K562 (cell line): ENCODE data around the gene NRXN2. TPM values are rescaled to one million over a fixed set of nuclear protein-coding genes. Genes with fewer than 3 reads are reported as not detected.

Experiments used
- ATAC-seq: fragments of 200-7000 bp; cut with Tn5 transposase; 3 replicates; pipeline ENCODE4 v1.9.1; 2020; ENCODE audit warnings: moderate library complexity
- BruUV-seq: library from RNA; stranded (reverse); fragments of 400-500 nt; replicated peaks from 2 replicates; lab custom pipeline; 2021; lab: Mats Ljungman, UMichigan
- CTCF ChIA-PET: fragments of 300-600 bp; formaldehyde crosslinking; extraction: SDS; loops from one replicate; lab custom pipeline; 2021; ENCODE audit warnings: low intra/inter-chr PET ratio; lab: Yijun Ruan, JAX
- POLR2A ChIA-PET: fragments of 300-600, 350-650 bp; sonication (Branson Sonifier 250); formaldehyde crosslinking; extraction: SDS; loops from one replicate; lab custom pipeline; 2021; ENCODE audit warnings: antibody characterized with exemption, inconsistent platforms; lab: Yijun Ruan, JAX
- DNase-seq, 4 experiments: peaks; one replicate each; pipeline versions ENCODE4 v3.0.0 to v3.0.0-alpha.2; 2011 to 2018; ENCODE audit warnings: low spot score in 3 of 4, mixed read lengths in 3 of 4; ENCODE audit errors: extremely low read depth in 1 of 4
- FAIRE-seq: peaks from 2 replicates; lab custom pipeline; 2011; peaks lifted over from hg19 to GRCh38; lab: Jason Lieb, UNC
- H2AFZ ChIP-seq: 2 replicates; pipeline ENCODE4 v1.6.0; 2011; ENCODE audit warnings: low read depth, low read length, control low read depth, inconsistent platforms
- H3K27ac ChIP-seq: fragments of 200-600 bp; 3 replicates; pipeline ENCODE4 v1.8.0; 2011; ENCODE audit warnings: low read depth, mild to moderate bottlenecking, control low read depth, inconsistent platforms, low read length, moderate library complexity, mixed read lengths; ENCODE audit errors: extremely low read depth
- H3K27me3 ChIP-seq, 2 experiments: fragments of 300-600 bp in 1 of 2; 2 replicates in 1 of 2; 3 replicates in 1 of 2; pipeline versions ENCODE4 v1.6.0 to v1.8.0; 2011; ENCODE audit warnings: inconsistent platforms in 2 of 2, low read length in 2 of 2, mild to moderate bottlenecking in 1 of 2, mixed read lengths in 1 of 2, moderate library complexity in 1 of 2; ENCODE audit not compliant: control insufficient read depth in 2 of 2, insufficient read depth in 2 of 2
- H3K36me3 ChIP-seq: fragments of 300-600 bp; 3 replicates; pipeline ENCODE4 v1.8.0; 2011; ENCODE audit warnings: mild to moderate bottlenecking, low read length, inconsistent platforms; ENCODE audit not compliant: control insufficient read depth, insufficient read depth
- H3K4me1 ChIP-seq, 2 experiments: fragments of 200-600 bp in 1 of 2; replicated peaks in 1 of 2; 2 replicates in 1 of 2; 3 replicates in 1 of 2; pipeline versions ENCODE4 v1.5.1 to v1.8.0; 2011; ENCODE audit warnings: inconsistent platforms in 2 of 2, low read length in 2 of 2, mild to moderate bottlenecking in 1 of 2, mixed read lengths in 1 of 2, moderate library complexity in 1 of 2; ENCODE audit not compliant: control insufficient read depth in 2 of 2, insufficient read depth in 2 of 2
- H3K4me2 ChIP-seq: 2 replicates; pipeline ENCODE4 v1.6.1; 2011; ENCODE audit warnings: low read length, control low read depth, inconsistent platforms, mixed read lengths; ENCODE audit not compliant: insufficient read depth
- H3K4me3 ChIP-seq: fragments of 200-600 bp; sonication (generic), shearing (Covaris generic); 2 replicates; pipeline ENCODE4 v1.5.1; 2016; ENCODE audit warnings: control low read depth, inconsistent platforms
- H3K79me2 ChIP-seq: fragments of 200-600 bp; 3 replicates; pipeline ENCODE4 v1.8.0; 2011; ENCODE audit warnings: low read length, inconsistent platforms; ENCODE audit not compliant: control insufficient read depth, insufficient read depth
- H3K9ac ChIP-seq, 2 experiments: 2 replicates each; pipeline versions ENCODE4 v1.6.0 to v1.6.1; 2011; ENCODE audit warnings: low read depth in 2 of 2, low read length in 2 of 2, control low read depth in 1 of 2, inconsistent platforms in 1 of 2, mild to moderate bottlenecking in 1 of 2, mixed read lengths in 1 of 2; ENCODE audit not compliant: insufficient read depth in 1 of 2
- H3K9me1 ChIP-seq: one replicate; pipeline ENCODE4 v1.6.0; 2011; ENCODE audit warnings: inconsistent platforms, mild to moderate bottlenecking, low read length, moderate library complexity; ENCODE audit not compliant: control insufficient read depth, insufficient read depth
- H3K9me3 ChIP-seq: replicated peaks from 2 replicates; pipeline ENCODE4 v1.5.1; 2011; ENCODE audit warnings: low read depth, low read length, inconsistent platforms; ENCODE audit not compliant: control insufficient read depth, insufficient read depth
- H4K20me1 ChIP-seq: replicated peaks from 2 replicates; pipeline ENCODE4 v1.6.1; 2011; ENCODE audit warnings: low read length, inconsistent platforms, mixed read lengths; ENCODE audit not compliant: control insufficient read depth, insufficient read depth
- CAMTA2 ChIP-seq: fragments of 250-450 bp; sonication (Bioruptor Pico); conservative IDR thresholded peaks from 2 replicates; pipeline ENCODE4 v1.5.1; 2022
- CBFB ChIP-seq: sonication (generic); formaldehyde crosslinking; IDR thresholded peaks from 2 replicates; pipeline ENCODE4 v1.4.0; 2020; ENCODE audit warnings: mild to moderate bottlenecking, missing genetic modification reagents
- CREB3L1 ChIP-seq: fragments of 450-650 bp; IDR thresholded peaks from 2 replicates; pipeline ENCODE4 v1.6.1; 2014; ENCODE audit warnings: low read depth, mild to moderate bottlenecking, moderate library complexity, borderline replicate concordance
- CTCF ChIP-seq, 3 experiments: IDR thresholded peaks in 2 of 3; conservative IDR thresholded peaks in 1 of 3; 2 replicates each; pipeline ENCODE4 v1.5.1; 2011 to 2012; ENCODE audit warnings: low read length in 3 of 3, mild to moderate bottlenecking in 3 of 3, control low read depth in 2 of 3, improper control_type of control experiment in 1 of 3, inconsistent platforms in 1 of 3, low read depth in 1 of 3, mixed read lengths in 1 of 3, moderate library complexity in 1 of 3; ENCODE audit not compliant: insufficient read depth in 2 of 3
- ETS2 ChIP-seq: IDR thresholded peaks from 2 replicates; pipeline ENCODE4 v1.6.1; 2016; ENCODE audit warnings: borderline replicate concordance, missing genetic modification characterization, mild to moderate bottlenecking, moderate library complexity, missing compliant biosample characterization; ENCODE audit not compliant: poor library complexity, severe bottlenecking
- FUS ChIP-seq: fragments of 200-400 bp; formaldehyde crosslinking; optimal IDR thresholded peaks from 2 replicates; pipeline ENCODE3; 2017; ENCODE audit warnings: low read depth, low read length
- NFATC3 ChIP-seq: fragments of 450-650 bp; IDR thresholded peaks from 2 replicates; pipeline ENCODE4 v1.6.1; 2017; ENCODE audit warnings: mild to moderate bottlenecking
- NR2C2 ChIP-seq, 2 experiments: fragments of 200-800 bp in 1 of 2; sonication (Bioruptor generic) in 1 of 2; sonication (generic) in 1 of 2; formaldehyde crosslinking in 1 of 2; IDR thresholded peaks; 2 replicates each; pipeline versions ENCODE4 v1.6.1 to v1.8.0; 2016 to 2022; ENCODE audit warnings: mild to moderate bottlenecking in 1 of 2, missing compliant biosample characterization in 1 of 2, missing genetic modification characterization in 1 of 2, missing genetic modification reagents in 1 of 2
- RFX5 ChIP-seq: IDR thresholded peaks from 2 replicates; pipeline ENCODE4 v1.6.1; 2011; ENCODE audit warnings: low read depth, mild to moderate bottlenecking, improper control_type of control experiment, low read length
- STAT5B ChIP-seq: fragments of 250-450 bp; sonication (Bioruptor Pico); IDR thresholded peaks from 2 replicates; pipeline ENCODE4 v1.8.0; 2021; ENCODE audit warnings: mild to moderate bottlenecking, inconsistent platforms
- STAT6 ChIP-seq: sonication (generic); formaldehyde crosslinking; IDR thresholded peaks from 2 replicates; pipeline ENCODE4 v1.8.1; 2023; ENCODE audit warnings: mild to moderate bottlenecking, missing genetic modification reagents
- ZNF143 ChIP-seq: sonication (generic); formaldehyde crosslinking; IDR thresholded peaks from 2 replicates; pipeline ENCODE4 v1.9.0; 2022; ENCODE audit warnings: mild to moderate bottlenecking, missing genetic modification reagents
- WGBS: fragments of 100-300 bp; shearing (Covaris generic); methylation state at CpG from one replicate; pipeline ENCODE4 v1.1.6; 2016; ENCODE audit warnings: low coverage, mixed read lengths; ENCODE audit not compliant: insufficient coverage; ENCODE audit errors: missing lambda C conversion rate; 5-methylcytosine and 5-hydroxymethylcytosine counted together
- in situ Hi-C: fragments of 300-500 bp; cut with MboI; formaldehyde crosslinking; loops from 4 replicates; pipeline ENCODE4 v1.15.0; 2018; ENCODE audit warnings: inconsistent platforms, mixed read lengths
- intact Hi-C: fragments of 100-400 bp; cut with micrococcal nuclease; formaldehyde crosslinking; loops from 2 replicates; pipeline ENCODE4 v1.14.2; 2022
- polyA plus RNA-seq, 8 experiments: library from polyadenylated mRNA; depleted of rRNA in 4 of 8; stranded (reverse) in 5 of 8; unstranded in 3 of 8; fragments of >200 nt; fragmentation: Nextera tagmentation in 2 of 8; fragmentation: Illumina TruSeq in 1 of 8; extraction: Ambion mirVana in 2 of 8; extraction: Trizol in 1 of 8; gene quantifications; 2 replicates each; pipeline versions ENCODE4 v1.2.1 to v1.2.3, GENCODE V29; 2011 to 2014; ENCODE audit warnings: inconsistent platforms in 1 of 8, missing spikeins in 1 of 8
- total RNA-seq, 7 experiments: library from RNA; depleted of rRNA in 6 of 7; stranded (reverse); fragments of >200 nt in 6 of 7; fragmentation: Illumina TruSeq in 2 of 7; extraction: Trizol in 2 of 7; gene quantifications; 2 replicates each; pipeline versions ENCODE4 v1.2.1 to v1.2.3, GENCODE V29; 2011 to 2021; ENCODE audit warnings: low replicate concordance in 1 of 7

Gene NRXN2
- total and polyA plus RNA-seq, 9 of the 15 experiments (the other 6 are each of a cell fraction or from before 2014, with no cell fraction given): 0.07 to 0.47 (median 0.15) TPM; not detected in 4

GRCh38 chr11:64694026-64694755, 28.8 kb downstream of the NRXN2 start:
- FAIRE-seq: no peak
- Histone ChIP-seq H4K20me1 (no peaks in the 10 kb centered on the region), H3K27me3 (peaks cover 10 to 70% of the 10 kb centered on the region in 2 experiments; a peak in 4 of 5 replicates), H3K4me3 (no peak overlapping the region), H2AFZ (no peak overlapping the region), H3K79me2 (no peaks in the 10 kb centered on the region), H3K9me3 (no peaks in the 10 kb centered on the region), H3K9me1 (no peaks in the 10 kb centered on the region), H3K4me2 (no peak overlapping the region), H3K36me3 (no peaks in the 10 kb centered on the region), H3K27ac (no peak overlapping the region), H3K9ac (no peak overlapping the region), H3K4me1 (no peaks in the 10 kb centered on the region; a peak in 1 of 5 replicates)
- WGBS: 0% methylated on average over 4 of the region's 4 CpGs
- in situ Hi-C loops: no loop called here
- ATAC-seq: no peak
- no peak for TF ChIP-seq FUS
- no peak for TF ChIP-seq CBFB (CRISPR knock-in tag)
- no peak for TF ChIP-seq ZNF143
- no peak for TF ChIP-seq NFATC3
- no peak for TF ChIP-seq STAT5B (CRISPR knock-in tag)
- TF ChIP-seq NR2C2 (CRISPR knock-in tag; IDR thresholded peaks at IDR 0.05): no peak
- TF ChIP-seq NR2C2 (tag; IDR thresholded peaks at IDR 0.05): no peak
- no peak for TF ChIP-seq ETS2 (tag)
- TF ChIP-seq STAT6: no peak
- TF ChIP-seq CREB3L1: no peak
- no peak for TF ChIP-seq CTCF (IDR thresholded peaks at IDR 0.05 in 2 of 3, conservative IDR thresholded peaks at IDR 0.05 in 1 of 3; ENCODE audit: insufficient read depth in 2 of 3, low read depth in 1 of 3, low read length in 3 of 3)
- no peak for TF ChIP-seq CAMTA2 (CRISPR knock-in tag)
- no peak for TF ChIP-seq RFX5
- ChIA-PET CTCF (no interaction called here), POLR2A (interaction anchor here (0.7 to 1.9 kb wide), 4 partner anchors 10 to 129 kb away, joined by 3 to 8 read pairs (median 3); no protein-coding TSS in a partner anchor)
- no TSS peak for BruUV-seq
- intact Hi-C loops: no loop called here
- DNase-seq: no peak
